ENCODE measurements around the gene THSD4.
A peak's percentile ranks its signal among the peaks of the same experiment; 100 is the strongest.

- TF ChIP-seq, protein P1, sequence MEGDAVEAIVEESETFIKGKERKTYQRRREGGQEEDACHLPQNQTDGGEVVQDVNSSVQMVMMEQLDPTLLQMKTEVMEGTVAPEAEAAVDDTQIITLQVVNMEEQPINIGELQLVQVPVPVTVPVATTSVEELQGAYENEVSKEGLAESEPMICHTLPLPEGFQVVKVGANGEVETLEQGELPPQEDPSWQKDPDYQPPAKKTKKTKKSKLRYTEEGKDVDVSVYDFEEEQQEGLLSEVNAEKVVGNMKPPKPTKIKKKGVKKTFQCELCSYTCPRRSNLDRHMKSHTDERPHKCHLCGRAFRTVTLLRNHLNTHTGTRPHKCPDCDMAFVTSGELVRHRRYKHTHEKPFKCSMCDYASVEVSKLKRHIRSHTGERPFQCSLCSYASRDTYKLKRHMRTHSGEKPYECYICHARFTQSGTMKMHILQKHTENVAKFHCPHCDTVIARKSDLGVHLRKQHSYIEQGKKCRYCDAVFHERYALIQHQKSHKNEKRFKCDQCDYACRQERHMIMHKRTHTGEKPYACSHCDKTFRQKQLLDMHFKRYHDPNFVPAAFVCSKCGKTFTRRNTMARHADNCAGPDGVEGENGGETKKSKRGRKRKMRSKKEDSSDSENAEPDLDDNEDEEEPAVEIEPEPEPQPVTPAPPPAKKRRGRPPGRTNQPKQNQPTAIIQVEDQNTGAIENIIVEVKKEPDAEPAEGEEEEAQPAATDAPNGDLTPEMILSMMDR (IDR thresholded peaks at IDR 0.05; ENCODE audit: poor library complexity, severe bottlenecking), result peak; percentile 66
- no peak for TF ChIP-seq TAF1 (IDR thresholded peaks at IDR 0.05; ENCODE audit: low read depth)
- peak; percentile 76 for TF ChIP-seq RAD21 (conservative IDR thresholded peaks at IDR 0.05)
- no peak for TF ChIP-seq POLR2AphosphoS5 (IDR thresholded peaks at IDR 0.05)
- no peak for TF ChIP-seq EZH2 (IDR thresholded peaks at IDR 0.05; ENCODE audit: borderline replicate concordance, insufficient read depth, low read length, poor library complexity, severe bottlenecking)
- TF ChIP-seq, protein P2, sequence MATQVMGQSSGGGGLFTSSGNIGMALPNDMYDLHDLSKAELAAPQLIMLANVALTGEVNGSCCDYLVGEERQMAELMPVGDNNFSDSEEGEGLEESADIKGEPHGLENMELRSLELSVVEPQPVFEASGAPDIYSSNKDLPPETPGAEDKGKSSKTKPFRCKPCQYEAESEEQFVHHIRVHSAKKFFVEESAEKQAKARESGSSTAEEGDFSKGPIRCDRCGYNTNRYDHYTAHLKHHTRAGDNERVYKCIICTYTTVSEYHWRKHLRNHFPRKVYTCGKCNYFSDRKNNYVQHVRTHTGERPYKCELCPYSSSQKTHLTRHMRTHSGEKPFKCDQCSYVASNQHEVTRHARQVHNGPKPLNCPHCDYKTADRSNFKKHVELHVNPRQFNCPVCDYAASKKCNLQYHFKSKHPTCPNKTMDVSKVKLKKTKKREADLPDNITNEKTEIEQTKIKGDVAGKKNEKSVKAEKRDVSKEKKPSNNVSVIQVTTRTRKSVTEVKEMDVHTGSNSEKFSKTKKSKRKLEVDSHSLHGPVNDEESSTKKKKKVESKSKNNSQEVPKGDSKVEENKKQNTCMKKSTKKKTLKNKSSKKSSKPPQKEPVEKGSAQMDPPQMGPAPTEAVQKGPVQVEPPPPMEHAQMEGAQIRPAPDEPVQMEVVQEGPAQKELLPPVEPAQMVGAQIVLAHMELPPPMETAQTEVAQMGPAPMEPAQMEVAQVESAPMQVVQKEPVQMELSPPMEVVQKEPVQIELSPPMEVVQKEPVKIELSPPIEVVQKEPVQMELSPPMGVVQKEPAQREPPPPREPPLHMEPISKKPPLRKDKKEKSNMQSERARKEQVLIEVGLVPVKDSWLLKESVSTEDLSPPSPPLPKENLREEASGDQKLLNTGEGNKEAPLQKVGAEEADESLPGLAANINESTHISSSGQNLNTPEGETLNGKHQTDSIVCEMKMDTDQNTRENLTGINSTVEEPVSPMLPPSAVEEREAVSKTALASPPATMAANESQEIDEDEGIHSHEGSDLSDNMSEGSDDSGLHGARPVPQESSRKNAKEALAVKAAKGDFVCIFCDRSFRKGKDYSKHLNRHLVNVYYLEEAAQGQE (IDR thresholded peaks at IDR 0.05; ENCODE audit: borderline replicate concordance), result no peak
Measured at GRCh38 chr15:71386448-71387236, 271.4 kb downstream of the THSD4 start.

Data from neural cell (in vitro differentiated cells).